ENCODE data around the gene BCL2A1.
"Not testable (repeated sequence)": the region's sequence is repeated elsewhere in the genome, so short reads cannot be mapped to it uniquely, and the experiment has no call there.

BCL2A1 gene

DNA sequence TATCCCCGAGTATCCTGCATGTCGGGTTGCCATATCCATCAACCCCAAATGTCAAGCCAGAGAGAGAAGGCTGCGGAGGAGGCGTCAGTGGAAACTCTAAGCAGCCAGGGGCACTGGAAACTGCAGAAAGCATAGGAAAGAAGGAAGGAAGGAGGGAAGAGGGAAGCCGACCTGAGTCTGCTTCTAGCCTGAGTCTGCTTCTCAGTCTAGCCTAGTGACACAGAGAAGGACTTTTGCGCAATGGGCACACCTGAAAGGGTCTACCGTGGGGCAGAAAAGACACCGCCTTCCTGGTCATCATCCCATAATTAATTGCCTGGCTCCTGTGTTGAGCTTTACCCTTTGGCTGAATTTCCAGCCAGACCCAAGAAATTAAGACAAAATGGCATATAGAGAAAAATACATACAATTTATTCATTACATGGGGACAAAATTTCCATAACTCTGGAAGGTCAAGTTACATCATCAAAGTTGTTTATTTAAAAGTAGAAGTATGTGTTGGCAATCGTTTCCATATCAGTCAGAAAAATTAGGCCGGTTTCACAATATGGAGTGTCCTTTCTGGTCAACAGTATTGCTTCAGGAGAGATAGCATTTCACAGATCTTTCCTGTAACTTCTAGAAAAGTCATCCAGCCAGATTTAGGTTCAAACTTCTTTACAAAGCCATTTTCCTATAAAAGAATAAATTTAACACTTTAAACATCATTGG lies 10.3 kb downstream of the BCL2A1 start:
- DNase-seq (ENCODE audit: low read depth in 2 of 2): no peak

GRCh38 chr15:79957741-79958140 lies 13.3 kb downstream of the BCL2A1 start:
- no peak for DNase-seq (ENCODE audit: low read depth in 2 of 2)

DNA sequence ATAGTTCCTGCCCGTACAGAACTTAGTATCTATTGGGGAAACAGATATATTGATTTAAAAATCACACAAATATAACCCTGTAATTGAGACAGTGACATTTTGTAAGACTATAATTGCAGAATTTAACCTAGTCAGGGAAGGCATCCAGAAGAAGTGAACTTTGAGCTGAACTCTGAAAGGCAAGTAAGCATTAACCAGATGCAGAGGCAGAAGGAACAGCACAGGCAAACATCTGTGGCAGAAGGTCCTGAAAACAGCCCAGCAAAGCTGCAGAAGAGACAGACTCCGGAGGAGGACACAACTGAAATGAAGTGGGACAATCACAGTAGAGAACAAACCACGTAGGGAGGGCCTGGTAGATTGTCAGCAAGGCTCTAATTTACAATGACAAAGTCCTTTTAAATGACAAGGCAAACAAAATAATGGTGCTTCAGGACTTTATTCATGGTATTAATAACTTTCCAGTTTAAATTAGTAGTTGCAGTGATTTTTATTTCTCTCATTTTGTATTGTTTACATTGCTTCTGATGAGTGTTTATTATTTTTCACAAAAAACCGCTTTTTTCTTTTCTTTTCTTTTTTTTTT lies 14.5 kb downstream of the BCL2A1 start:
- no peak for DNase-seq (ENCODE audit: low read depth in 2 of 2)

- DNase-seq (ENCODE audit: low read depth in 2 of 2): no peak
Measured at GRCh38 chr15:79954661-79955060, 16.3 kb downstream of the BCL2A1 start.

GRCh38 chr15:79953951-79954444 lies 17.0 kb downstream of the BCL2A1 start:
- DNase-seq (ENCODE audit: low read depth in 2 of 2): no peak

DNA sequence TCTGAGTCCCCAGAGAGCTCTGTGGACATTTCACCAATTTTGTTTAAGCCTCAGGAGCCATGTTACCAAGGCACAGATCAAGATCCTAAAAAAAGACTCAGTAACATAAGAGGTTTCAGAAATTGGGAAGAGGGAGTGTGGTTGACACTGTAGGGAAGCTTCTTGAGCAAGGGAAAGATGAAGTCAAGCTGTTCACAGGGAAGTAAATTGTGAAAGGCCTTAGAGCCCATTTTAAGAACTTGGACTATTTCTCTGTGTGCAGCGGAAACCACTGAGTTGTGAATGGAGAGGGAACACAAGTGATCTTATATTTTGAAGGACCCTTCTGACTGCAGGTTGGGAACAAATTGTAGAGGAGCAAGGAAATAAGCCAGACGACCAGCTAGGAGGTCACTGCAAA lies 18.7 kb downstream of the BCL2A1 start:
- DNase-seq (ENCODE audit: low read depth in 2 of 2): no peak

DNA sequence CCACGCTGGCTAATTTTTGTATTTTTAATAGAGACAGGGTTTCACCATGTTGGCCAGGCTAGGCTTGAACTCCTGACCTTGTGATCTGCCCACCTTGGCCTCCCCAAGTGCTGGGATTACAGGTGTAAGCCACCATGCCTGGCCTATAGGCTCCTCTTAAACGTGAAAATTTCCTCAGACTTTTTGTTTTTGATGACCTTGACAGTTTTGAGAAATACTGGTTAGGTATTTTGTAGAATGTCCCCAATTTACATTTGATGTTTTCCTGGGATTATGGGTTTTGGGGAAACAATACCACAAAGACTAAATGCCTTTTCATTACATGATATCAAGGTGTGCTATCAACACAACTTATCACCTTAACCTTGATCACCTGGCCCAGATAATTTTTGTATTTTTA lies 20.7 kb downstream of the BCL2A1 start:
- DNase-seq (ENCODE audit: low read depth in 2 of 2): no peak

GRCh38 chr15:79948761-79949160 lies 22.2 kb downstream of the BCL2A1 start:
- no peak for DNase-seq (ENCODE audit: low read depth in 2 of 2)

GRCh38 chr15:79948095-79948695 lies 22.8 kb downstream of the BCL2A1 start:
- DNase-seq (ENCODE audit: low read depth in 2 of 2): no peak

- DNase-seq (ENCODE audit: low read depth in 2 of 2): no peak
Measured at GRCh38 chr15:79947009-79947408, 24.0 kb downstream of the BCL2A1 start.

GRCh38 chr15:79944622-79945021 lies 26.4 kb downstream of the BCL2A1 start:
- DNase-seq (ENCODE audit: low read depth in 2 of 2): no peak

DNA sequence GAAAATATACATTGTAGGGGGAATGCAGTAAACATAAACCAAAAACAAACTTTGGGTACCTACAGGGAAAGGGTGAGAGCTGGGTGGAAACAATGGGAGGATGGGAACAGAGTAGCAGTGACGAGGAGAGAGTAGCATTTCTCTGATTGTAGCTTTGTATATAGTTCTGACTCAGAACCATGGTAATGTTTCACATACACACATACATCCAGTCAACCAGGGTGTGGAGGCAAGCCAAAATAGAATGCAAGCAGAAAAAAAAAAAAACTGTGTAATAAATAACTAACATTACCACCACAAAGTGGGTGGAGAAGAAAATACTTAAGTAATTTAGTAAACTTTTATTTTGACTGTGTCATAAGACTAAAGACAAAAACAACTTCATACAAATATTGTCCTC lies 27.2 kb downstream of the BCL2A1 start:
- DNase-seq (ENCODE audit: low read depth in 2 of 2): no peak

- DNase-seq (ENCODE audit: low read depth in 2 of 2): no peak
Measured at GRCh38 chr15:79942741-79943481, 28.1 kb downstream of the BCL2A1 start.

GRCh38 chr15:79939399-79939798 lies 31.6 kb downstream of the BCL2A1 start:
- no peak for DNase-seq (ENCODE audit: low read depth in 2 of 2)

DNA sequence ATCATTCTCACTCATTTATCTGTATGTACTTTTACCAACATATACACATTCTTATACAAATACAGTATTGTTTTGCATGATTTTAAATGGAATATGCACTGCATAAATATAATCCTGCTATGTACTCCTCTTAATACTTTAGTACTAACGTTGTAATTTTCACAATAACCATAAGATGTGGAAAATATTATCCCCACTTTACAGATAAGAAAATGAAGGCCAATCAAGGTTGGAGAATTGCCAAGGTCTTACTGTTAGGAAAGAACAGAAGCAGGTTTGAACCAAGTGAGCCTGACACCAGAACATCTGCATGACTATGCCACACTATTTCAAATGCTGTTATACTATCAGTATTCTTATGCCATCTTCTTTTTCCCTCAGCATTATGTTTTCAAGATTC lies 32.9 kb downstream of the BCL2A1 start:
- no peak for DNase-seq (ENCODE audit: low read depth in 2 of 2)

DNA sequence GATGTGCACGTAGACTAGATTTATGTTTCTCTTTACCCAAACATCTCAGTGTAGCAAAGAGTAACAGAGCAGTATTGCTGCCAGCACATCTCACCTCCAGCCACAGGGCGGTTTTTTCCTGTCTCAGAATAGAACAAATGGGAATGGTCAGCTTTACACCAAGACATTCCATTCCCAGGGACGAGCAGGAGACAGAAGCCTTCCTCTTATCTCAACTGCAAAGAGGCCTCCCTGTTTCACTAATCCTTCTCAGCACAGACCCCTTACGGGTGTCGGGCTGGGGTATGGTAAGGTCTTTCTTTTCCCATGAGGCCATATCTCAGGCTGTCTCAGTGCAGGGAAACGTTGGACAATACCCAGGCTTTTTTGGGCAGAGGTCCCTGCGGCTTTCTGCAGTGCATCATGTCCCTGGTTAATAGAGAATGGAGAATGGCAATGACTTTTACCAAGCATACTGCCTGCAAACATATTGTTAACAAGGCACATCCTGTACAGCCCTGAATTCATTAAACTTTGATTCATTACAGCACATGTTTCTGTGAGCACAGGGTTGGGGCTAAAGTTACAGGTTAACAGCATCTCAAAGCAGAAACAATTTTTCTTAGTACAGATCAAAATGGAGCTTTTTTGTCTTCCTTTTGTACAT lies 35.3 kb downstream of the BCL2A1 start:
- not testable (repeated sequence) for DNase-seq (ENCODE audit: low read depth in 2 of 2)

DNA sequence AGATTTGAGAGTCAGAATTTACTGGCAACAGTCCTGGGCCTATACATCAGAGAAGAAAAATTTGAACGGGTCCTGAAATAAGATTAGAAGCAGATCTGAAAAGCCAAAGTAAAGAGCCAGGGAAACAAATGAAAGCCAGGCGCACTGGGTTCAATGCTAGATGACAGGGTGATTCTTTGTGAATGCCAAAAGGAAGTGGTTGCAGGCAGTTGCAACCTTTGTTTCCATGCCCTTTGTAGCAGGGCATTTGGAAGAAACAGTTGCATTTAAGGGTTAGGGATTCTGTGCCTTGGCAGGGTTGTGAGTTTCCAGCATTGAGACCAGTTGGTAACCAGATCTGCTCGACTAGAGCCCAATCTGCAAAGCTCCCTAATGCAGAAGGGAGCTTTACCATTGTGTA lies 37.8 kb downstream of the BCL2A1 start:
- DNase-seq (ENCODE audit: low read depth in 2 of 2): no peak

GRCh38 chr15:79932447-79932846 lies 38.5 kb downstream of the BCL2A1 start:
- no peak for DNase-seq (ENCODE audit: low read depth in 2 of 2)

GRCh38 chr15:79930516-79930915 lies 40.5 kb downstream of the BCL2A1 start:
- no peak for DNase-seq (ENCODE audit: low read depth in 2 of 2)

DNA sequence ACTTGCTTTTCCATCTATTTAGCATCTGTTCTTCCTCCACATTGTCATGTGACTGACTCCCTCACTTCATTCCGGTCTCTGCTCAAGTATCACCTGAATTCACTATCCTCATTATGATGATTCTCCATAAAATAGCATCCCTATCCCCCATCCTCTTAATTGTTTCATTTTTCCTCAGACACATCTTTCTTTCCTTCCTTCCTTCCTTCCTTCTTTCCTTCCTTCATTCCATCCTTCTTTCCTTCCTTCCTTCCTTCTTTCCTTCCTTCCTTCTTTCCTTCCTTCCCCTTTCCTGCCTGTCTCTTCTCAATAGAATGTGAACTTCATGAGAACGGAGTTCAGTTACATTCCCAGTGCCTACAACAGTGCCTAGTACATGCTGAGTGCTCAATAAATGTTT lies 41.6 kb downstream of the BCL2A1 start:
- DNase-seq (ENCODE audit: low read depth in 2 of 2): no peak

- not testable (repeated sequence) for DNase-seq (ENCODE audit: low read depth in 2 of 2)
Measured at GRCh38 chr15:79926116-79926515, 44.9 kb downstream of the BCL2A1 start.

GRCh38 chr15:79924379-79924778 lies 46.6 kb downstream of the BCL2A1 start:
- DNase-seq (ENCODE audit: low read depth in 2 of 2): no peak

Data from stimulated activated CD8-positive, alpha-beta memory T cell treated with anti-CD3 and anti-CD28 coated beads, Interleukin-15, amount 100 ng/mL, for 48 hours (primary cell).